ENCODE measurements around the gene ISLR.

GRCh38 chr15:74192751-74193150 is 19.2 kb downstream of the ISLR start:
- TF ChIP-seq CTCF (conservative IDR thresholded peaks at IDR 0.05) (no peak), EZH2 (IDR thresholded peaks at IDR 0.05; ENCODE audit: low read depth) (no peak)

All from PC-9 (cell line).